ENCODE measurements around the gene TP53TG5.
A peak's percentile ranks its signal among the peaks of the same experiment; 100 is the strongest.

TP53TG5 gene

DNA sequence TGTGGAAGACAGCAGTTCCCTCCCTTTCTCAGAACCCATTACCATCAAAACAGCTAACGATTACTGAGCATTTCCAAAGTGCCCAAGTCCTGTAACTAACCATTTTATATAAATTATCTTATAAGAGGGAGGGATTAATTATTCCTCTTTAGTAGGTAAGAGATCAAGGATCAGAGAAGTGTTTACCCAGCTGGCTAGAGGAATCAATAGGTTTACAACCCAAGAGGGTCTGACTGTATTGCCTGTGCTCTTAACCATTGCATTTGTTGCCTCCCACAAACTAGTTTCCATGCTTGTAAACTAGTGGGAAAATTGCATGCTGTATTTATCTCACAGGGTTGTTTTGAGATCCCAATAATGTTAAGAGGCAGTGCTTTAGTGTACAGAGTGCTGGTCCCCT lies 26.3 kb upstream of the TP53TG5 start:
- no peak for DNase-seq

DNA sequence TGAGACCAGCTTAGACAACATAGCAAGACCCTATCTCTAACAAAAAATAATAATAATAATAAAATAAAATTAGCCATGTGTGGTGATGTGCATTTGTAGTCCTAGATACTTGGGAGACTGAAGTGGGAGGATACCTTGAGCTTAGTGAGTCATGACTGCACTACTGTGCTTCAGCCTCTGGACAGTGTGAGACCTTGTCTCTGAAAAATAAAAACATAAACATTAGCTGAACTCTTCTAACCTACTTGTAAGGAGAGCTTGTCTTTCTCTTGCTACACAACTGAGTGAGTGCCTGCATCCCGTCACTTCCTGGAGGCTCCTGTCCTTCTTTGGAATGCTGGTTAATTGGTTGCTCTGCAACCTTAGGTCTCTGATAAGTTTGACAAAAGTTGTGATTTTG lies 24.8 kb upstream of the TP53TG5 start:
- no peak for DNase-seq

DNA sequence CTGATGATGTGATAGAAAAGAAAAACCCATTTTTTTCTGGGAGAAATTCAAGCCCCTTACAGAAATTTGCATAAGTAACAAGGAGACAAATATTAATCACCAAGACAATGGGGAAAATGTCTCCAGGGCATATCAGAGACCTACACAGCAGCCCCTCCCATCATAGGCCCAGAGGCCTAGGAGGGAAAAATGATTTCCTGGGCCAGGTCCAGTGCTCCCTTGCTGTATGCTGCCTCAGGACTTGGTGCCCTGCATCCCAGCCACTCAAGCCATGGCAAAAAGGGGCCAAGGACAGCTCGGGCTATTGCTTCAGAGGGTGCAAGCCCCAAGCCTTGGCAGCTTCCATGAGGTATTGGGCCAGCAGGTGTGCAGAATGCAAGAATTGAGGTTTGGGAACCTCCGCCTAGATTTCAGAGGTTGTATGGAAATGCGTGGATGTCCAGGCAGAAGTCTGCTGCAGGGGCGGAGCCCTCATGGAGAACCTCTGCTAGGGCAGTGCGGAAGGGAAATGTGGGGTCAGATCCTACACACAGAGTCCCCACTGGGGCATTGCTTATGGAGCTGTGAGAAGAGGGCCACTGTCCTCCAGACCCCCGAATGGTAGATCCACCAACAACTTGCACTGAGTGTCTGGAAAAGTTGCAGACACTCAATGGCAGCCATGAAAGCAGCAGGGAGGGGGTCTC lies 22.4 kb upstream of the TP53TG5 start:
- no peak for DNase-seq

DNA sequence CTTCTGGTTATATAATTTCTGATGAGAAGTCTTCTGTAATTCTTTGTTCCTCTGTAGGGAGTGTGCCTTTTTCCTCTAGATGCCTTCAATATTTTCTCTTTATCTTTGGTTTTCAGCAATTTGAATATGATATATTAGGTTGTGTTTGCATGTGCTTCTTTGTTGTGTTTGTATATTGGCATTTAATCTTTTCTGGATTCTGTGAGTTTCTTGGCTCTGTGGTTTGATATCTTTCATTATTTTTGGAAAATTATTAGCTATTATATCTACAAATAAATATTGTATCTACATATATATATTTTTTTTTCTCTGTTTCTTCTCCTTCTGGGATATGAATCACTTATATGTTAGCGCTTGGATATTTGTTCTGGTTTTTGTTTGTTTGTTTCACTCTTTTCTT lies 20.9 kb upstream of the TP53TG5 start:
- no peak for DNase-seq

DNA sequence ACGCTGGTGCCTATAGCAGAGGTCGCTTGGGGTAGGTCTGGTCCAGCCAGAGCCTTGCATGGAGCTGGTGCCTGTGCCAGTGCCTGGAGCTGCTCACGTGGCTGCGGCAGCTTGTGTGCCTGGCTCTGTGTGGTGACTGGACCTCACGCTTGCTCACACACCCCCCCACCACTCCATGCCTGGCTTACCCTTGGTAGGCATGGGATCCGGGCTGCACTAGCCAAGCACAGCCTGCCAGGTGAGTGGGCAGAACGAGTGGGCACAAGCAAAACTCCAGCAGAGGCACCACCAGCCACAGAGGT lies 16.9 kb upstream of the TP53TG5 start:
- no peak for DNase-seq

DNA sequence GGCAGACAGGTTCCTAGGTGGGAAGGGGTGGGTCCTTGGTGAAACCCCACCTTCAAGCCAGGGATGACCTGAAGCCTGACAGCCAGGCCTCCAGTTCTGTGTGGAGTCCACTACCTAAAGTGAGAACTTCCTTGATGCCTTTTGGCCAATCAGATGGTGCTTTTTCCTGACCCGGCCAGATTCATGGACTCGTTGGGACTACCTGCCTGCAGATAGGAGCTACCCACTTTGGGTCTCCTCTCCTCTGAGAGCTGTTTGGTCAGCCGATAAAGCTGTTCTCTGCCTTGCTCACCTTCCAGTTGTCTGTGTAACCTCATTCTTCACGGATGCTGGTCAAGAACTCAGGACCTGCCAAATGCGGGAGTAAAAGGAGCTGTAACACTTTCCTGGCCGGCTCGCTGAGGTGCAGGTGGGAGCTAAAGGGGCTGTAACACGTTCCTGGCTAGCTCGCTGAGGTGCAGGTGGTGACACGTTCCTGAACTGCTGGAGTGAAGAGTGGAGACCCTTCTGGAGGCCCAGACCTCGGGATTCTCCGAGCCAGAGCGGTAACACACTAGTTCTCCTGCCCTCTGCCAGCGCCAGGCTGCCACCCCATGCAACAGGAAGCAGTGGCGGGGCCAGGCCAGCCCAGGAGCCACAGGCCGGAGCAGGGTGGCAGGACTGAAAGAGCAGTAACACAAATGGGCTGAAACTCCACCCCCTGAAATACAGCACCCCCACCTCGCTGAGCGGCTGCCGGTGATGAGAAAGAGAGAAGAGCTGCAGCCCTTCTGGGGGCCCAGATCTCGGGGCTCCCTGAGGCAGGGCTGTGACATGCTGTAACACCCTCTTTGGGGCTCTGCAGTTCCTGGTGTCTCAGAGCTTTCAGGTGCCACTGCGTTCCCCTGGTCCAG lies 16.3 kb upstream of the TP53TG5 start:
- DNase-seq: no peak

DNA sequence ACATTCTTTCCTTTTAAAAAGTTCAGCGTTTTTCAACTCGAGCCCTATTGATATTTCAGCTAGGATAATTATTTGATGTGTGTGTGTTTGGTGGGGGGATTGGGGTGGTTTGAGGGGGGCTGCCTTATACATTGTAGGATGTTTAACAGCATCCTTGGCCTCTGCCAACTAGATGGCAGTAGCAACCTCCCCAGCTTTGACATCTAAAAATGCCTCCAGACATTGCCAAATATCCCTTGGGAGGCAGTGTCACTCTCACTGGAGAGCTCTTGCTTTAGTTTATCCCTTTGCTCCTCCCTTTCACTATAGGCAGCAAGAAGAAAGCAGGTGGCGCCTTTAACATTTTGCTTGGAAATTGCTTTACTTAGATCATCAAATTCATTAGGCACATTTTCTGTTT lies 14.6 kb upstream of the TP53TG5 start:
- DNase-seq: no peak

DNA sequence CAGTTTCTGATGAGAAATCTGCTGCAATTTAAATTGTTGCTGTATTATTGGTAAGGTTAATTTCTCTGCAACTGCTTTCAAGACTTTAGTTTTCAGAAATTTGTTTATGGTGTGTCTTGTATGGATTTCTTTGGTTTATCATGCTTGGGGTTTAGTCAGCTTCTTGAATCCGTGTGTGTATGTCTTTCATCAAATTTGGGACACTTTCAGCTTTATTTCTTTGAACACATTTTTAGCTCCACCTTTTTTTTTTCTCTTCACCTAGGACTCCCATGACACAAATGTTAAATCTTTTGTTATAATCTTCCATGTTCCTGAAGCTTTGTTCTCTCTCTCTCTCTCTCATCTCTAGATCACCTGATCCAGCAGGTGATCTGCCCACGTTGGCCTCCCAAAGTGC lies 13.4 kb upstream of the TP53TG5 start:
- DNase-seq: no peak

DNA sequence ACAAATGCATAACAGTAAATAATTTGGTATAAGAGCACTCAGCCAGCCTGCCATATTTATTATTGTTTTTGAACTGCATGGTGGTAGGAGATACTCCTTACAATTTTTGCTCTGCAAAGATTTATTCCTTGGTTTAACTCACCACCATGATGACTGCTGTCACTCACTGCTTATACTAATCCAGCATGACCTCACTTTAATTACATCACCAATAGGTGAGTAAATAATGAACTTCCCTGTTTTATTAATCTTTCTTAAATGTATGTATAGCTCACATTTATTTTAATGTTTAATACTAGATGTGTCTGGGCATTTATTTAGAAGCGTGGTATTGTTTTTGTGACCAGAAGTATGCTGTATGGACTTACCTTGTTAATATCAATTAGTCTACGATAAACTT lies 12.8 kb upstream of the TP53TG5 start:
- no peak for DNase-seq

DNA sequence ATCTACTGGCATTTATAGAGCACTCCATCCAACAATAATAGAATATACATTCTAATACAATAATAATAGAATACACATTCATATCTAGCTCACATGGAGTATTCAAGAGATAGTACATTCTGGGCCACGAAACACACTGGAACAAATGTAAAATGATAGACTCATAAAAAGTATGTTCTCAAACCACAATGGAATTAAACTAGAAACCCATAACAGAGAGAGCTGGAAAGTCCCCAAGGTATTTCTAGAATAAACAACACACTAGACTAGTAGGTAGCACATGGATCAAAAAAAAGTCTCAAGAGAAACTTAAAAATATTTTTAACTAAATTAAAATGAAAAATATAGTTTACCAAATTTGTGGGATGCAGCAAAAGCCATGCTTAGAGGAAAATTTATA lies 9.1 kb upstream of the TP53TG5 start:
- DNase-seq: no peak

DNA sequence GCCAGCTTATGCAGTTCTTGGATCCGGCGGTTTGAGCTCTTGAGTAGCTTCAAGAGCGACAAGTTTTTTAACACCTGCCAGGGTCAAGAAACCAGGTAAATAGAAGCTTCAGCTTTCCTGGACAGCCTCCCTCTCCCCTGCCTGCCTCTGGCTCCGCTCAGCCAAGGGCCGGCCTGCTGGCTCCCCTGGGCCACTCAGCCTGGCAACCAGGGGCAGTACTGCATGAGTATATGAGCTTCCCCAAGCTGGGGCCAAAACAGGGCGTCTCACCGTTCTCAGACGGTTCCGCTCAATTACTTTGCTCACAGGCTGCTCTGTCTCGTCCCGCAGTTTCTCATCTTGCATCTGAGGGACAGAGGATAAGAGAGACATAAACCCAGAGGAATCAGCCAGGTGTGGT lies 856 bp downstream of the TP53TG5 start:
- DNase-seq: peak; percentile 46

DNA sequence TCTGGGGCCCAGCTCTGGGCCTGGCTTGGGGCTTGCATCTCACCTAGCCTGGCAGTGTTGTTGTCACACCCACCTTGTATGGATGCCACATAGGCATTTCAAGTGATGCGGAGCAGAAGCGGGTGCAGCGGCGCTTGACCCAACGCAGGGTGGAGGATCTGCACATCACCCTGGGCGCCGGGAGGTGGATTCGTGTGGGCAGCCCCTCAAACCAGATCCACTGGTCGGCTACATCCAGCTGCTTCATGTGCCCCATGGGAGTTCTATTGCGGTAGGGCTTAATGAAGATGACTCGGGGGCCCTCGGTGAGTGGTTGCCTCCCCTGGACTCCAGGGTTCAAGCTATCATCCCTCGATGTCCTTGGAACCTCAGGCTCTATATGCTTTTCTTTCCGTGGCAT lies 3.2 kb downstream of the TP53TG5 start:
- no peak for DNase-seq

DNA sequence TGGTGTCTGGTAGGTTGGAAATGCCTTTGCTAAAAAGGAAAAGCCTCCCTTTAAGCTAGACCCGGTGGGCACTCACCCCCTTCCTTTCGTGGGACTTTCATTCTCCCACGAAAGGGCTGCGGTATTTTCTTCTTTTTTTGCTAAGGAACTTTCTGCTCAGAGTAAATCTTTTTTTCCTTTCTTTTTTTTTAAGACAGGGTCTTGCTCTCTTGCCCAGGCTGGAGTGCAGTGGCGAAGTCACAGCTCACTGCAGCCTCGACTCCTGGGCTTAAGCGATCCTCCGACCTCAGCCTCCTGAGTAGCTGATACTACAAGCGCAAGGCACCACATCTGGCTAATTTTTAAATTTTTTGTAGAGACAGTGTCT lies 4.0 kb downstream of the TP53TG5 start:
- DNase-seq: no peak

DNA sequence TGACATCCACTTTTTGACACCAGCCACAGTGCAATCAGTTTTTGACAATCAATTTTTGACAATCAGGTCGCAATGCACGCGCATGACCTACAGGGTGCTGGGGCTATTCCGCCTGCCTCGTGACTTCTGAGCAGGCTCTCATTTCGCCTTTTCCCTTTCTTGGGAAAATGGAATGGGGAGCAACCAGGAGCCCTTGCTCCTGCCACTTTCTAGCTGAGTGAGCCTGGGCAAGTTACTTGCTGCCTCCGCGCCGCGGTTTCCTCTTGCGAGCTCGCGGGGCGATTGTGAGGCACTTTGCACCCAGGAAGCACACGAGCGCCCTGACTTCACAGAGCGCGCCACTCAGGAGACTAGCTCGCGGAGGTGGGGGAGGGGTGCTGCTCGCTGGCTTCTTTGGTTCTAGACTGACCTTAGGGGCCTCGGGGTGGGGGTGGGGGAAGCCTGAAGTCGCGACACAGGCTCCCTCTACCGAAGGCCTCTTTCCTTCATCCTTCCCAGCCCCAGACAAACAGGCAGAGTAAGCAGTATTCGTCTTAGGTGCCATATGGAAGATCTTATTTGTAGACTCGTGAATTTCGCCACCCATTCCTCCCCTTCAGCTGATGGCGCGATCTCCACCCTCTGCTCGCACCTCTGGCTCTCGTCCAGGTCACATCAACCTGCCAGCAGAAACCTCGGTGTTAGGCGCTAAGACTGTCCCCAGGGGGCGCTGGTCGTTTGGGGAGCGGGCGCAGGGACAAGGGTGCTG lies 4.6 kb downstream of the TP53TG5 start:
- peak; percentile 90 for DNase-seq

DNA sequence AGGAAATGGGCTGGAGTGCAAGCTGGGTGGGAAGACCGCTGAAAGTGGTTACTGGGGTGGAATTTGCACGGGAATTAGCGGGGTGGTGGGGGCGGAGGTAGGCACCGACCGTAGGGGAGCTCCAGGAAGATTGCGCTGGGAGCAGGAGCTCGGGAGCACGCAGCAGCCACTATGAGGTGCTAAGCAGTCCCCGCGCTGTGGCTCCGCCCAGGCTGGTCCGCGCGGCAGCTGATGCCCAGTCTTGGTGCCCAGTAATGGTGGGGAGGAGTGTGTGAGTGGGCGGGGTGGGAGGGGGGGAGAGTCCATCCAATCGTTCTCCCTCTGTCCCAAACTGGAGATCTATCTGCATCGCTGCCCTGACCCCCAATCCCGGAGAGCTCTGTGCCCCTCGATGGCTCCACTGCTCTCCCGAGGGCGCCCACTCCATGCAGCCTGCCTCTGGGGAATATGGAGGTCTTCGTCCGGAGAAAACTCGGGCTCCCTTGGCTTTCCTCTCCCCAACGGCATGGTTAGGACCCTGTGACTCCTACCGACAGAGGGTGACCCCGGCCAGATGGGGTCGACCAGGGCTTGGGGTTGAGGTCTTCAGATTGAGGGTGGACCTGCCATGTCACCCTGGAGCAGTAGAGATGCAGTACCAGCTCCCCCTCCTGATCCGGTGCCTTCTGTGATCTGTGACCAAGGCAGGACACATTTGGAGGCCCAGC lies 5.3 kb downstream of the TP53TG5 start:
- DNase-seq: no peak

DNA sequence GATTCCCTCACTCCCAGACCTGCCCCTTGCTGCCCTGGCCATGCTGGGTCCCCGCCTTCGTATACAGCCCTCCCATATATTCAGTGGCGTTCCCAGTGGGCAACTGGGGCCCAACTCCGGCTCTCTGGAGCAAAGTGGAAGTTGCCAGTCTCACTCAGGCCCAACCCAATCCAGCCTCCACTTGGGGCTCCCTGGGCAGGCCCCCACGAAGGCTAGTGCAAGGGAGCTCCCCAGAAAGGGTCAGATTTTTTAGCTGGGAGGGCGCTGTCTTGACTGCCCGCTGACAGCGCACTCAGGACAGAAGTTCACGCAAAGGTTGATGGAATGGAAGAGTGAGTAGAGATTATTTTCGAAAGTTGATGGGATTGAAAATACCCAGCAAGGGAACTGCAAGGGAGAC lies 5.9 kb downstream of the TP53TG5 start:
- no peak for DNase-seq

DNA sequence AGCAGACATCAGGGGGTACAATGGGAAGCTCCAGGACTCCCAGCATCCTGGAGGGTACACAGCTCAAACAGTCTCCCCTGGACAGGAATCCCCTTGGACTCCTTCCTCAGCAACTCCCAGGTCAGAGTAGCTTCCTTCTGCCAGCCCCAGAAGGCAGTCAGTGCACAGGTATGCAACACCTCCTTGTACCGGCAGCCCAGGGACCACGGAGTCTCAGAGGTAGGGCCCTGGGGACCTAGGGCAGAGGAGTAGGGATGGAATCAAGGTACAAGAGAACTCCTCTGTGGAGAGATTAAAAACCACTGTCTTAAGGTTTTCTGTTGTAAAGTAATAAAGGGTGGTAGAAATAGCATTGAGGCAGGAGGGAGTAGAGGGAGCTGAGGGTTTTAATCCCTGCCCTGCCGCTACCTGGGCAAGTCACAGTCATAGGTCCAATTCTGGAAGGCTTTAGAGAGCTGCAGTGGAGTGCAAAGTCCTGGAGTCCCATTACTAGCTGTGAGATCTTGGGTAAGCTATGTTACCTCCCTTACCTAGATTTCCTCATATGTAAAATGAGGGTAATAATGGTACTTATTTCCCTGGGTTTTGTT lies 7.5 kb downstream of the TP53TG5 start:
- no peak for DNase-seq

DNA sequence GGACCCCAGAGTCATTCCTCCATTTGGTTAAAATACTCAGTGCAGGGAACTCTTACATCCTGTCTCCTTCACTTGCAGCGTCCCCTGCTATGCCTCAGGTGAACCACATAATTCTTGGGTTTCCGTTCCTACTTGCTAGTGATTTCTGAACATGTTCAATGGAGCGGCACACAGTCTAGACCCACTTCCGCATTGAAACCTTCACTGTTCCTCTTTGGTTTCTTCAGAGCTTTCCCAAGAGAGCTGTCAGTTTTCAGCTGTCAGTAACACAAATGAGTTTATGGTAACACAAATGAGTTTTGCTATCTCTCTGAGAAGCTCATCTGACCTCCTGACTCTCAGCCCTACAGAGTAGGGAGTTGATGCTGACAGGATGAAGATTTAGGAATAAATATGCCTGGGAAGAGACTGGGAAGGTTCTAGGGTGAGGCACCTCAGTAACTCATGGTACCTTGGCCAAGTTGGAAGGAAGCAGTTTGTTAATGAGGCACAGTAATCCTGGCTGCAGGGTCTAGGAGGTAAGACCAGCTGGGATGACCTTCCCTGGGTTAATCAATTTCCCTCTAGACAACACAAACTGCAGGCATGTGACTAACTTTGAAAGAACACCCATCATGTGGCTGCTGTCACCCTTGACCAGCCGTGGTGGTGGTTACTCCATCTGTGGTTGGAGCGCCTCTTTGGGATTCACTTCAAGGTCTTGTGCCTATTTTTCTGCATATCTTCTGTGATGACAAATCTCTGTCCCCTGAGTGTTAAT lies 9.7 kb downstream of the TP53TG5 start:
- no peak for DNase-seq

DNA sequence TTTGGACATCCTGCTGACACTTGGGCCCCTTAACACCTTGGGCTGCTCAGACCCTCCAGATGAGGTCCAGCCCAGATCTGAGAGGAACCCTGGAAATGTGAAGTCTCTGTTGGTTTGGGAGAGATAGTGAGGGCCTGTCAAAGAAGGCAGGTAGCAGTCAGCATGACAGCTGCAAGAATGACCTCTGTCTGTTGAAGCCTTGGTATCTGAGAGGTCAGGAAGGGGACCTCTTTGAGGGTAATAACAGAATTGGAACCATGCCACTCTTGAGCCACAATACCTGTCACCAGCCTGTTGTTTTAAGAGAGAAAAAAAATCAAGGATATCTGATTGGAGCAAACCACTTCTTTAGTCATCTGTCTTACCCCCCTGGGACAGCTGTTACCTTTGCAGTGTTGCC lies 11.0 kb downstream of the TP53TG5 start:
- DNase-seq: no peak

DNA sequence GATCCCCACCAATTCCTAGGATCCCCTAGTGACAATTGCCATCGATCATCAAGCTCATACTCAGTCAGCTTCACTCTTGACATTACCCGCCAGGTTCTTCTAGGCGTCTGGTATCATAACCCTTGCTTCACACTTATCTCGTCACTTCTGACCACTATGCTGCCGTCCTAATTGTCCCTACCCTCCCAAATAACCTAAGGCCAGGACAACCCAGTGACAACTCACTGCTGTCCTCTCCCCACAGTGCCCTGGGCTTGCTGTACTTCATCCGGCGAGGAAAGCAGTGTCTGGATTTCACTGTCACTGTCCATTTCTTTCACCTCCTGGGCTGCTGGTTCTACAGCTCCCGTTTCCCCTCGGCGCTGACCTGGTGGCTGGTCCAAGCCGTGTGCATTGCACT lies 11.5 kb downstream of the TP53TG5 start:
- DNase-seq: no peak

DNA sequence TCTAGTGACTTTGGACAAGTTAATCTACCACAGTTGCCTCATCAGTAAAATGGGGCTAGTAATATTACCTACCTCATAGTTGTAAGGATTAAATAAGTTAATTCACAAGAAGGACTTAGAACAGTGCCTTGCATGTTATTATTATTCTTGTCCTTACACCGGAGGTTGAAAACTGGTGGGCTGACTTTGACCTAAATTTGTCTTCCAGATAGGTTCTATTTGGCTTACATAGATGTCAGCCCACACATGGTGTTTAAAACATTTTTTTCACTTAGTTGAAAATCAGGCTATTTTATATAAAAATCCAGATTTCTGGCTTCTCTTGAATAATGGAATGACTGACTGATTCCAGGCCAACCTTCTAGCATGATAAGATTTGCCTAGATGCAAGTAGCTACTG lies 11.9 kb downstream of the TP53TG5 start:
- no peak for DNase-seq

DNA sequence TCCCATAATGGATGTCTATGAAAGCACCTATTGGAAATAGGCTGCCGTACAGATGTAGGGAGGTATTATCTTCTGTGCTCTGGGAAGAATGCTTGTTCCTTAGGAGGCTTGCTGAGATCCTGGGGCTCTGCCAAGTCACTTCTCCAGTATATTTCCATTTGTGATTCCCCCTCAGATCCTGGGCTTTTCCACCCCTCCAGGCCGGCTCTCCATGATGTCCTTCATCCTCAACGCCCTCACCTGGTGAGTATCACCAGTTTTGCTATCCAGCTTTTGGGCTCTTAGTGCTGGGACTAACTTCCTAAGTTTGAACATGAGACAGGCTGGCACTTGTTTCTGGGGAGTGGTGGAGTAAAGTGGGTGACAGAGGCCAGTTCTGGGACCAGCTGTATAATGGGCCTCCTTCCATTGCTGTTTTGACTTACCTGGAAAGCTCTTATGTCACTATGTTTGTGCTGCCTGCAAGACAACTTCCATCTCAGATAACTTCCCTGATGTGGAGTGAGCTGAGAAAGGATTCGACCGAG lies 12.6 kb downstream of the TP53TG5 start:
- no peak for DNase-seq

Measured in NCI-H526 treated with DMSO at 0.1 percent for 48 hours (cell line).